ENCODE results near the gene CLTCL1. TPM values are rescaled to one million over a fixed set of nuclear protein-coding genes. Genes with fewer than 3 reads are reported as not detected.

Gene CLTCL1
- total and polyA plus RNA-seq, 9 of the 15 experiments (the other 6 are each of a cell fraction or from before 2014, with no cell fraction given), result 1.1 to 11.7 (median 5.0) TPM

- Histone ChIP-seq H4K20me1 (replicated peaks; ENCODE audit: control insufficient read depth, insufficient read depth, low read length) (no peaks in the 10 kb centered on the region; the same call in 1 of the 2 replicates), H3K9me1 (ENCODE audit: control insufficient read depth, insufficient read depth, low read length) (no peaks in the 10 kb centered on the region), H3K4me3 (no peak overlapping the region), H3K4me2 (ENCODE audit: insufficient read depth, low read length) (no peak overlapping the region), H3K79me2 (ENCODE audit: control insufficient read depth, insufficient read depth, low read length) (no peaks in the 10 kb centered on the region), H3K9me3 (replicated peaks; ENCODE audit: control insufficient read depth, insufficient read depth, low read depth, low read length) (peaks cover 5% of the 10 kb centered on the region), H3K9ac (ENCODE audit: insufficient read depth in 1 of 2, low read depth in 2 of 2, low read length in 2 of 2) (no peak overlapping the region), H3K27me3 (ENCODE audit: control insufficient read depth in 2 of 2, insufficient read depth in 2 of 2, low read length in 2 of 2) (peaks cover 71 to 88% of the 10 kb centered on the region in 2 experiments), H2AFZ (ENCODE audit: low read depth, low read length) (no peak overlapping the region), H3K4me1 (replicated peaks in 1 of 2; ENCODE audit: control insufficient read depth in 2 of 2, insufficient read depth in 2 of 2, low read length in 2 of 2) (peaks cover 0 to 6% of the 10 kb centered on the region in 2 experiments; a peak in 3 of 5 replicates), H3K36me3 (ENCODE audit: control insufficient read depth, insufficient read depth, low read length) (no peaks in the 10 kb centered on the region), H3K27ac (ENCODE audit: extremely low read depth, low read depth, low read length) (no peak overlapping the region)
- WGBS (ENCODE audit: insufficient coverage, low coverage, missing lambda C conversion rate), result 34% methylated on average over 16 of the region's 16 CpGs
- FAIRE-seq, result no peak
- POLR2A ChIA-PET, result interaction anchor here (0.7 to 10.0 kb wide), 8 partner anchors 9 to 1046 kb away, joined by 3 to 191 read pairs (median 4); partner anchors contain the start of gene SLC25A1
- CTCF ChIA-PET (ENCODE audit: low intra/inter-chr PET ratio), result interaction anchor here (0.6 kb wide), 1 partner anchor 29 kb away, joined by 4 read pairs; no protein-coding TSS in a partner anchor
- DNase-seq (ENCODE audit: extremely low read depth in 1 of 4, low spot score in 3 of 4), result no peak
- intact Hi-C loops (cut with micrococcal nuclease), result loop anchor here (2.0 kb wide), 1 partner anchor 50 kb away; the partner anchor contains the start of gene ESS2
- in situ Hi-C loops (cut with MboI), result no loop called here
- no peak for ATAC-seq
- no TSS peak for BruUV-seq (replicated peaks)
- TF ChIP-seq ZNF655 (CRISPR knock-in tag; IDR thresholded peaks at IDR 0.05) (no peak), ZBED1 (IDR thresholded peaks at IDR 0.05) (peak; percentile 15; the same call in 1 of the 2 replicates), POLR2H (tag; IDR thresholded peaks at IDR 0.05; ENCODE audit: low read depth) (no peak), MTA1 (IDR thresholded peaks at IDR 0.05; ENCODE audit: borderline replicate concordance) (no peak), GATA2 (CRISPR knock-in tag; IDR thresholded peaks at IDR 0.05) (no peak), MYC (IDR thresholded peaks at IDR 0.05; ENCODE audit: low read depth, low read length) (no peak), MYC (CRISPR knock-in tag; IDR thresholded peaks at IDR 0.05; ENCODE audit: borderline replicate concordance, low read depth) (no peak), ZBTB26 (CRISPR knock-in tag; IDR thresholded peaks at IDR 0.05) (no peak), PHTF2 (CRISPR knock-in tag; IDR thresholded peaks at IDR 0.05) (no peak), PRMT5 (CRISPR knock-in tag; IDR thresholded peaks at IDR 0.05) (no peak), MNT (conservative IDR thresholded peaks at IDR 0.05) (no peak), CHD1 (IDR thresholded peaks at IDR 0.05; ENCODE audit: low read length) (peak; percentile 49), GTF2A2 (tag; IDR thresholded peaks at IDR 0.05) (no peak), BRD9 (IDR thresholded peaks at IDR 0.05; ENCODE audit: low read depth, partially characterized antibody) (no peak), ZKSCAN3 (CRISPR knock-in tag; IDR thresholded peaks at IDR 0.05) (no peak), ATF2 (CRISPR knock-in tag; IDR thresholded peaks at IDR 0.05) (peak; percentile 7; the same call in 1 of the 2 replicates)
These were observed 96.6 kb downstream of the CLTCL1 start for GRCh38 chr22:19194766-19195536.
